HepG2 (cell line): Measurements from ENCODE around the gene SWSAP1. TPM values are rescaled to one million over a fixed set of nuclear protein-coding genes. Genes with fewer than 3 reads are reported as not detected.

Experiments
- BRD4 ChIP-seq: sonication (generic); formaldehyde crosslinking; IDR thresholded peaks from 2 replicates; pipeline ENCODE4 v1.4.0; 2020; ENCODE audit warnings: missing genetic modification reagents
- GATAD1 ChIP-seq: IDR thresholded peaks from 2 replicates; pipeline ENCODE4 v1.6.1; 2016; ENCODE audit warnings: missing genetic modification reagents, missing compliant biosample characterization
- HIVEP1 ChIP-seq: sonication (generic); formaldehyde crosslinking; IDR thresholded peaks from 2 replicates; pipeline ENCODE4 v1.4.0; 2020; ENCODE audit warnings: mild to moderate bottlenecking, missing genetic modification reagents
- ISL2 ChIP-seq: sonication (generic); formaldehyde crosslinking; IDR thresholded peaks from 2 replicates; pipeline ENCODE4 v1.5.0; 2020; ENCODE audit warnings: missing genetic modification reagents
- JUNB ChIP-seq: sonication (generic); formaldehyde crosslinking; IDR thresholded peaks from 2 replicates; pipeline ENCODE4 v1.8.0; 2022; ENCODE audit warnings: missing genetic modification reagents, mild to moderate bottlenecking, borderline replicate concordance
- KDM5A ChIP-seq: fragments of 200-600 bp; sonication (generic); IDR thresholded peaks from 2 replicates; pipeline ENCODE4 v1.7.0; 2018; ENCODE audit warnings: antibody characterized with exemption, mild to moderate bottlenecking, low read length, borderline replicate concordance
- KDM5B ChIP-seq: sonication (generic); formaldehyde crosslinking; IDR thresholded peaks from 2 replicates; pipeline ENCODE4 v1.4.0; 2020; ENCODE audit warnings: missing genetic modification reagents, mild to moderate bottlenecking, borderline replicate concordance
- POLR2AphosphoS2 ChIP-seq: IDR thresholded peaks from 2 replicates; pipeline ENCODE4 v1.6.1; 2011; ENCODE audit warnings: low read depth, low read length, improper control_type of control experiment
- RXRA ChIP-seq: sonication (generic); formaldehyde crosslinking; IDR thresholded peaks from 2 replicates; pipeline ENCODE4 v1.5.1; 2020; ENCODE audit warnings: missing genetic modification reagents
- SALL2 ChIP-seq: sonication (generic); formaldehyde crosslinking; IDR thresholded peaks from 2 replicates; pipeline ENCODE4 v1.8.1; 2023; ENCODE audit warnings: mild to moderate bottlenecking, missing genetic modification reagents, inconsistent platforms
- SIN3A ChIP-seq: IDR thresholded peaks from 2 replicates; pipeline ENCODE4 v1.6.1; 2011; ENCODE audit warnings: low read depth, mild to moderate bottlenecking, control low read depth, low read length, borderline replicate concordance
- ZFP82 ChIP-seq: sonication (generic); formaldehyde crosslinking; IDR thresholded peaks from 2 replicates; pipeline ENCODE4 v1.5.1; 2020; ENCODE audit warnings: mild to moderate bottlenecking, missing genetic modification reagents, borderline replicate concordance
- ZFP90 ChIP-seq: sonication (generic); formaldehyde crosslinking; IDR thresholded peaks from 2 replicates; pipeline ENCODE4 v1.8.0; 2022; ENCODE audit warnings: missing genetic modification reagents, mild to moderate bottlenecking, inconsistent platforms, borderline replicate concordance
- ZMYM3 ChIP-seq: sonication (generic); formaldehyde crosslinking; IDR thresholded peaks from 2 replicates; pipeline ENCODE4 v1.5.1; 2020; ENCODE audit warnings: mild to moderate bottlenecking, missing genetic modification reagents
- ZNF235 ChIP-seq: sonication (generic); formaldehyde crosslinking; IDR thresholded peaks from 2 replicates; pipeline ENCODE4 v1.8.1; 2023; ENCODE audit warnings: mild to moderate bottlenecking, missing genetic modification reagents, borderline replicate concordance
- ZNF260 ChIP-seq: sonication (generic); formaldehyde crosslinking; IDR thresholded peaks from 2 replicates; pipeline ENCODE4 v1.4.0; 2020; ENCODE audit warnings: missing genetic modification reagents, low read depth, mild to moderate bottlenecking, borderline replicate concordance
- ZNF333 ChIP-seq: sonication (generic); formaldehyde crosslinking; IDR thresholded peaks from 2 replicates; pipeline ENCODE4 v1.4.0; 2020; ENCODE audit warnings: mild to moderate bottlenecking, missing genetic modification reagents, borderline replicate concordance
- ZNF614 ChIP-seq: IDR thresholded peaks from 2 replicates; pipeline ENCODE4 v1.6.1; 2018; ENCODE audit warnings: missing biosample characterization, missing genetic modification reagents, inconsistent platforms, borderline replicate concordance
- ZNF775 ChIP-seq: sonication (generic); formaldehyde crosslinking; IDR thresholded peaks from 2 replicates; pipeline ENCODE4 v1.4.0; 2020; ENCODE audit warnings: missing genetic modification reagents, mild to moderate bottlenecking, moderate library complexity, borderline replicate concordance
- ZNF782 ChIP-seq: sonication (generic); formaldehyde crosslinking; IDR thresholded peaks from 2 replicates; pipeline ENCODE4 v1.4.0; 2020; ENCODE audit warnings: missing genetic modification reagents, mild to moderate bottlenecking, borderline replicate concordance
- polyA plus RNA-seq, 8 experiments: library from polyadenylated mRNA; depleted of rRNA in 3 of 8; stranded (reverse) in 7 of 8; unstranded in 1 of 8; fragments of >200 nt; fragmentation: Illumina TruSeq in 4 of 8; extraction: Trizol in 4 of 8; gene quantifications; 2 replicates each; pipeline versions ENCODE4 v1.2.1 to v1.2.3, GENCODE V29; 2011 to 2016; ENCODE audit warnings: low read depth in 4 of 8, missing spikeins in 1 of 8, mixed read lengths in 1 of 8; ENCODE audit not compliant: insufficient read depth in 1 of 8
- total RNA-seq, 5 experiments: library from RNA; depleted of rRNA; stranded (reverse); fragments of >200 nt; fragmentation: Illumina TruSeq; extraction: Trizol; gene quantifications; 2 replicates each; pipeline ENCODE4 v1.2.3, GENCODE V29; 2016; ENCODE audit warnings: low read depth in 1 of 5
- TF ChIP-seq, protein P1 (sequence below): sonication (generic); formaldehyde crosslinking; IDR thresholded peaks from 2 replicates; pipeline ENCODE4 v1.4.0; 2020; ENCODE audit warnings: missing genetic modification reagents
- TF ChIP-seq, protein P2 (sequence below): IDR thresholded peaks from 2 replicates; pipeline ENCODE4 v1.6.1; 2016; ENCODE audit warnings: mild to moderate bottlenecking, missing biosample characterization, missing genetic modification reagents
- TF ChIP-seq, protein P3 (sequence below): fragments of 450-650 bp; IDR thresholded peaks from 2 replicates; pipeline ENCODE4 v1.6.1; 2017; ENCODE audit warnings: mild to moderate bottlenecking

Gene SWSAP1
- total and polyA plus RNA-seq, 2 of the 13 experiments (the other 11 are each of a cell fraction or from before 2014, with no cell fraction given), result 2.7 to 3.3 TPM

DNA sequence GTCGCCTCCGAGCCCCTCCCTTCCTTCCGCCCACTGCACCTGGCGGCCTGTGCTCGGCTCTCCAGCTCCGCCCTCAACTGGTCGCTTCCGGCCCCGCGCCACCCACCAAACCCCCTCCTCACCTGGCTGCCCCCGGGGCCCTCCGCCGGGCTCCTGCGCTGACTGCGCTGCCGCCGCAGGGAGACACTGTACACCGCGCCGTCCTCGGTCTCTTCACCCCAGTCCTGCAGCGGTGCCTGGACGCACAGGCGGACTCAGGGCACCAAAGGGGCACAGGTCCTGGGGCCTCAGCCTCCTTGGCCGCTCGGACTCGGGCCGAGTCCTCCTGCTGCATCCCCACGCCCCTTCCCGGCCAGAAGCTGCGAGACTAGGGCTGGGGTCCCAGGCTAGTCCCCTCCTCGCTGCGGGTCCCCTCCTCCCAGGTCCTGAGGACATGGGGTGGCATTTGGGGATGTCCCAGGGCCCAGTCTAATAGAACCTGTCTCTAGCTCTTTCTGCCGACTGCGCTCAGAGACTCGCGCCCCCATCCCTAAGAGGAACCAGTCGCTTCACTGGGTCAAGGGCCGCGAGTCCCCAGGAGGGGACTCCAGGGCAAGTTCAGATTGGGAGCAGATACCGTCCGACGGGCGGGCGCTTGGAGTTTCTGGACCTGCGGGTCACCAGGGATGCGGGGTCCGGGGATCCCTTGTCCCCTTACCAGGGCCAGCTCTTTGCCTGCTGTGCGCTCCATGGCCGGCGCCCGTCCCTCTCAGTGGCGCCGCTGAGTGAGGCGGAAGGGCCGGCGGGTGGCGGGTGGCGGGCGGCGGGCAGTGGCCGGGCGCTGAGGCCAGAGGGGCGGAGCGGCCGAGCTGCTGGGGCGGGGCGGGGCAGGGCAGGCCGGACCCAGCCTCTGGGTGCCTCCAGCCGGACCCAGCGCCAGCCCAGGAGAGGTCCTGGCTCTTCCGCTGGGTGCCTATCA lies 44.4 kb downstream of the SWSAP1 start, which contains the start of gene RGL3 (continued):
- TF ChIP-seq, protein P1, sequence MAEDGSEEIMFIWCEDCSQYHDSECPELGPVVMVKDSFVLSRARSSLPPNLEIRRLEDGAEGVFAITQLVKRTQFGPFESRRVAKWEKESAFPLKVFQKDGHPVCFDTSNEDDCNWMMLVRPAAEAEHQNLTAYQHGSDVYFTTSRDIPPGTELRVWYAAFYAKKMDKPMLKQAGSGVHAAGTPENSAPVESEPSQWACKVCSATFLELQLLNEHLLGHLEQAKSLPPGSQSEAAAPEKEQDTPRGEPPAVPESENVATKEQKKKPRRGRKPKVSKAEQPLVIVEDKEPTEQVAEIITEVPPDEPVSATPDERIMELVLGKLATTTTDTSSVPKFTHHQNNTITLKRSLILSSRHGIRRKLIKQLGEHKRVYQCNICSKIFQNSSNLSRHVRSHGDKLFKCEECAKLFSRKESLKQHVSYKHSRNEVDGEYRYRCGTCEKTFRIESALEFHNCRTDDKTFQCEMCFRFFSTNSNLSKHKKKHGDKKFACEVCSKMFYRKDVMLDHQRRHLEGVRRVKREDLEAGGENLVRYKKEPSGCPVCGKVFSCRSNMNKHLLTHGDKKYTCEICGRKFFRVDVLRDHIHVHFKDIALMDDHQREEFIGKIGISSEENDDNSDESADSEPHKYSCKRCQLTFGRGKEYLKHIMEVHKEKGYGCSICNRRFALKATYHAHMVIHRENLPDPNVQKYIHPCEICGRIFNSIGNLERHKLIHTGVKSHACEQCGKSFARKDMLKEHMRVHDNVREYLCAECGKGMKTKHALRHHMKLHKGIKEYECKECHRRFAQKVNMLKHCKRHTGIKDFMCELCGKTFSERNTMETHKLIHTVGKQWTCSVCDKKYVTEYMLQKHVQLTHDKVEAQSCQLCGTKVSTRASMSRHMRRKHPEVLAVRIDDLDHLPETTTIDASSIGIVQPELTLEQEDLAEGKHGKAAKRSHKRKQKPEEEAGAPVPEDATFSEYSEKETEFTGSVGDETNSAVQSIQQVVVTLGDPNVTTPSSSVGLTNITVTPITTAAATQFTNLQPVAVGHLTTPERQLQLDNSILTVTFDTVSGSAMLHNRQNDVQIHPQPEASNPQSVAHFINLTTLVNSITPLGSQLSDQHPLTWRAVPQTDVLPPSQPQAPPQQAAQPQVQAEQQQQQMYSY (CRISPR knock-in tag), result no peak
- TF ChIP-seq SALL2 (CRISPR knock-in tag) (no peak), RXRA (no peak; the same call in 1 of the 2 replicates), JUNB (CRISPR knock-in tag) (no peak), GATAD1 (0 out of 2 replicates have a peak, but pooled peaks have one; percentile 23), ZFP90 (no peak), KDM5A (no peak), POLR2AphosphoS2 (no peak), ZNF260 (CRISPR knock-in tag) (no peak), BRD4 (CRISPR knock-in tag) (no peak), ZNF333 (CRISPR knock-in tag) (0 out of 2 replicates have a peak, but pooled peaks have one; percentile 32), HIVEP1 (CRISPR knock-in tag) (no peak), ZNF235 (CRISPR knock-in tag) (no peak), ZFP82 (no peak), KDM5B (CRISPR knock-in tag) (no peak), ISL2 (CRISPR knock-in tag) (no peak), ZNF775 (CRISPR knock-in tag) (no peak), ZNF782 (no peak), ZMYM3 (CRISPR knock-in tag) (no peak), SIN3A (peak; percentile 65; the same call in 1 of the 2 replicates), ZNF614 (CRISPR knock-in tag) (no peak)
- TF ChIP-seq, protein P2, sequence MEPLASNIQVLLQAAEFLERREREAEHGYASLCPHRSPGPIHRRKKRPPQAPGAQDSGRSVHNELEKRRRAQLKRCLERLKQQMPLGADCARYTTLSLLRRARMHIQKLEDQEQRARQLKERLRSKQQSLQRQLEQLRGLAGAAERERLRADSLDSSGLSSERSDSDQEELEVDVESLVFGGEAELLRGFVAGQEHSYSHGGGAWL (CRISPR knock-in tag), result no peak
- TF ChIP-seq, protein P3, sequence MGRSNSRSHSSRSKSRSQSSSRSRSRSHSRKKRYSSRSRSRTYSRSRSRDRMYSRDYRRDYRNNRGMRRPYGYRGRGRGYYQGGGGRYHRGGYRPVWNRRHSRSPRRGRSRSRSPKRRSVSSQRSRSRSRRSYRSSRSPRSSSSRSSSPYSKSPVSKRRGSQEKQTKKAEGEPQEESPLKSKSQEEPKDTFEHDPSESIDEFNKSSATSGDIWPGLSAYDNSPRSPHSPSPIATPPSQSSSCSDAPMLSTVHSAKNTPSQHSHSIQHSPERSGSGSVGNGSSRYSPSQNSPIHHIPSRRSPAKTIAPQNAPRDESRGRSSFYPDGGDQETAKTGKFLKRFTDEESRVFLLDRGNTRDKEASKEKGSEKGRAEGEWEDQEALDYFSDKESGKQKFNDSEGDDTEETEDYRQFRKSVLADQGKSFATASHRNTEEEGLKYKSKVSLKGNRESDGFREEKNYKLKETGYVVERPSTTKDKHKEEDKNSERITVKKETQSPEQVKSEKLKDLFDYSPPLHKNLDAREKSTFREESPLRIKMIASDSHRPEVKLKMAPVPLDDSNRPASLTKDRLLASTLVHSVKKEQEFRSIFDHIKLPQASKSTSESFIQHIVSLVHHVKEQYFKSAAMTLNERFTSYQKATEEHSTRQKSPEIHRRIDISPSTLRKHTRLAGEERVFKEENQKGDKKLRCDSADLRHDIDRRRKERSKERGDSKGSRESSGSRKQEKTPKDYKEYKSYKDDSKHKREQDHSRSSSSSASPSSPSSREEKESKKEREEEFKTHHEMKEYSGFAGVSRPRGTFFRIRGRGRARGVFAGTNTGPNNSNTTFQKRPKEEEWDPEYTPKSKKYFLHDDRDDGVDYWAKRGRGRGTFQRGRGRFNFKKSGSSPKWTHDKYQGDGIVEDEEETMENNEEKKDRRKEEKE, result no peak
